GM12878 (cell line): ENCODE measurements around the gene EEFSEC. TPM values are rescaled to one million over a fixed set of nuclear protein-coding genes. Genes with fewer than 3 reads are reported as not detected.

Experiments used
- ATAC-seq: fragments of 200-7000 bp; cut with Tn5 transposase; 3 replicates; pipeline ENCODE4 v1.9.1; 2020; ENCODE audit warnings: mild to moderate bottlenecking, moderate library complexity
- BruUV-seq: library from RNA; stranded (reverse); fragments of 400-500 nt; replicated peaks from 2 replicates; lab custom pipeline; 2021; lab: Mats Ljungman, UMichigan
- CTCF ChIA-PET: fragments of 300-600 bp; sonication (Branson Sonifier 250); formaldehyde crosslinking; extraction: SDS; loops from one replicate; lab custom pipeline; 2021; ENCODE audit warnings: inconsistent platforms; lab: Yijun Ruan, JAX
- POLR2A ChIA-PET: fragments of 350-600 bp; formaldehyde crosslinking; extraction: SDS; loops from one replicate; lab custom pipeline; 2021; ENCODE audit warnings: inconsistent platforms; lab: Charles Lee
- RAD21 ChIA-PET: fragments of 300-600 bp; sonication (Branson Sonifier 250); formaldehyde crosslinking; loops from one replicate; lab custom pipeline; 2023; ENCODE audit warnings: antibody characterized with exemption; ENCODE audit not compliant: unreplicated experiment; lab: Charles Lee
- SMC1A ChIA-PET: fragments of 300-600 bp; sonication (Branson Sonifier 250); formaldehyde crosslinking; loops from one replicate; lab custom pipeline; 2023; ENCODE audit not compliant: unreplicated experiment, uncharacterized antibody; lab: Charles Lee
- DNase-seq: peaks from one replicate; pipeline ENCODE4 v3.0.0-alpha.2; 2011; ENCODE audit warnings: low read depth, low spot score
- FAIRE-seq: peaks from 3 replicates; lab custom pipeline; 2011; peaks lifted over from hg19 to GRCh38; lab: Jason Lieb, UNC
- H2AFZ ChIP-seq: 2 replicates; pipeline ENCODE4 v1.6.0; 2011; ENCODE audit warnings: low read depth, low read length, control low read depth; ENCODE audit not compliant: control insufficient read depth
- H3K27ac ChIP-seq: 2 replicates; pipeline ENCODE4 v1.5.1; 2011; ENCODE audit warnings: control low read depth; ENCODE audit not compliant: control insufficient read depth, insufficient read depth
- H3K27me3 ChIP-seq, 2 experiments: replicated peaks in 1 of 2; 2 replicates each; pipeline versions ENCODE4 v1.6.0 to v1.6.1; 2011; ENCODE audit warnings: low read length in 1 of 2; ENCODE audit not compliant: control insufficient read depth in 2 of 2, insufficient read depth in 2 of 2
- H3K36me3 ChIP-seq, 2 experiments: 2 replicates each; pipeline ENCODE4 v1.5.1; 2011; ENCODE audit warnings: low read length in 1 of 2; ENCODE audit not compliant: control insufficient read depth in 2 of 2, insufficient read depth in 2 of 2
- H3K4me1 ChIP-seq: 2 replicates; pipeline ENCODE4 v1.6.1; 2011; ENCODE audit warnings: mild to moderate bottlenecking, low read length, moderate library complexity, mixed read lengths; ENCODE audit not compliant: control insufficient read depth, insufficient read depth
- H3K4me2 ChIP-seq: 2 replicates; pipeline ENCODE4 v1.6.0; 2011; ENCODE audit warnings: control low read depth; ENCODE audit not compliant: control insufficient read depth, insufficient read depth
- H3K4me3 ChIP-seq: fragments of 200-600 bp; sonication (generic); 2 replicates; pipeline ENCODE4 v1.5.1; 2016
- H3K79me2 ChIP-seq: 2 replicates; pipeline ENCODE4 v1.6.0; 2011; ENCODE audit warnings: low read length; ENCODE audit not compliant: control insufficient read depth, insufficient read depth
- H3K9ac ChIP-seq: 2 replicates; pipeline ENCODE4 v1.8.0; 2011; ENCODE audit warnings: low read length, control low read depth, mixed read lengths; ENCODE audit not compliant: control insufficient read depth, insufficient read depth
- H3K9me3 ChIP-seq: replicated peaks from 3 replicates; pipeline ENCODE4 v1.5.1; 2011; ENCODE audit warnings: mild to moderate bottlenecking, low read length; ENCODE audit not compliant: control insufficient read depth, insufficient read depth
- H4K20me1 ChIP-seq: 2 replicates; pipeline ENCODE4 v1.6.0; 2011; ENCODE audit not compliant: control insufficient read depth, insufficient read depth
- ATF7 ChIP-seq: fragments of 450-650 bp; IDR thresholded peaks from 2 replicates; pipeline ENCODE4 v1.6.1; 2016; ENCODE audit warnings: low read depth, mild to moderate bottlenecking
- BCL11A ChIP-seq: IDR thresholded peaks from 2 replicates; pipeline ENCODE4 v1.6.1; 2011; ENCODE audit warnings: low read depth, low read length
- BHLHE40 ChIP-seq, 2 experiments: fragments of 450-650 bp in 1 of 2; IDR thresholded peaks; 2 replicates each; pipeline ENCODE4 v1.6.1; 2011 to 2017; ENCODE audit warnings: low read depth in 2 of 2, borderline replicate concordance in 1 of 2, improper control_type of control experiment in 1 of 2, low read length in 1 of 2, mild to moderate bottlenecking in 1 of 2
- CHD2 ChIP-seq: IDR thresholded peaks from 2 replicates; pipeline ENCODE4 v1.6.1; 2011; ENCODE audit warnings: low read depth, low read length, improper control_type of control experiment, borderline replicate concordance
- FOXM1 ChIP-seq: IDR thresholded peaks from 2 replicates; pipeline ENCODE4 v1.6.1; 2012; ENCODE audit warnings: low read depth, mild to moderate bottlenecking, inconsistent platforms, low read length, moderate library complexity
- HCFC1 ChIP-seq: fragments of 150-350 bp; IDR thresholded peaks from 2 replicates; pipeline ENCODE4 v1.6.1; 2014; ENCODE audit warnings: low read length
- IRF4 ChIP-seq: IDR thresholded peaks from 2 replicates; pipeline ENCODE4 v1.6.1; 2011; ENCODE audit warnings: low read depth, low read length
- NR2F1 ChIP-seq: fragments of 450-650 bp; conservative IDR thresholded peaks from 2 replicates; pipeline ENCODE4 v1.6.1; 2017; ENCODE audit warnings: mild to moderate bottlenecking
- POU2F2 ChIP-seq: IDR thresholded peaks from 3 replicates; pipeline ENCODE4 v1.6.1; 2011; ENCODE audit warnings: low read depth, mild to moderate bottlenecking, low read length, borderline replicate concordance
- SMC3 ChIP-seq: IDR thresholded peaks from 2 replicates; pipeline ENCODE4 v1.6.1; 2011; ENCODE audit warnings: low read length, improper control_type of control experiment, borderline replicate concordance
- SP1 ChIP-seq: IDR thresholded peaks from one replicate; pipeline ENCODE4 v1.6.1; 2011; ENCODE audit warnings: low read depth, low read length
- SPI1 ChIP-seq: IDR thresholded peaks from 2 replicates; pipeline ENCODE4 v1.6.1; 2011; ENCODE audit warnings: low read depth, mild to moderate bottlenecking, low read length, moderate library complexity, borderline replicate concordance; ENCODE audit not compliant: insufficient read depth
- YY1 ChIP-seq: IDR thresholded peaks from 2 replicates; pipeline ENCODE4 v1.6.1; 2011; ENCODE audit warnings: low read depth, mild to moderate bottlenecking, low read length
- ZSCAN29 ChIP-seq: fragments of 450-650 bp; IDR thresholded peaks from 2 replicates; pipeline ENCODE4 v1.6.1; 2017; ENCODE audit warnings: mild to moderate bottlenecking, moderate library complexity
- ZZZ3 ChIP-seq: IDR thresholded peaks from 2 replicates; pipeline ENCODE4 v1.6.1; 2011; ENCODE audit warnings: low read depth; ENCODE audit not compliant: control insufficient read depth, insufficient read length
- WGBS: methylation state at CpG from one replicate; pipeline ENCODE4 v1.1.6; 2016; ENCODE audit warnings: low lambda C conversion rate; ENCODE audit not compliant: insufficient replicate concordance, insufficient coverage; ENCODE audit errors: missing lambda C conversion rate; 5-methylcytosine and 5-hydroxymethylcytosine counted together
- in situ Hi-C: fragments of 300-500 bp; cut with MboI; formaldehyde crosslinking; loops from 9 replicates; pipeline ENCODE4 v1.14.3; 2018; ENCODE audit warnings: mixed read lengths
- intact Hi-C: fragments of 100-400 bp; cut with micrococcal nuclease; formaldehyde crosslinking; loops from one replicate; pipeline ENCODE4 v1.14.2; 2022; ENCODE audit not compliant: unreplicated experiment
- polyA plus RNA-seq, 11 experiments: library from polyadenylated mRNA; depleted of rRNA in 4 of 11; unstranded in 6 of 11; stranded (reverse) in 5 of 11; fragments of >200 nt; fragmentation: Nextera tagmentation in 4 of 11; fragmentation: Illumina TruSeq in 1 of 11; extraction: Ambion mirVana in 4 of 11; extraction: Trizol in 1 of 11; gene quantifications; 1 replicate in 1 of 11; 2 replicates in 10 of 11; pipeline versions ENCODE4 v1.2.1 to v1.2.3, GENCODE V29; 2011 to 2016; ENCODE audit warnings: inconsistent platforms in 2 of 11, missing spikeins in 2 of 11, low read depth in 1 of 11
- total RNA-seq, 4 experiments: library from RNA; depleted of rRNA in 3 of 4; stranded (reverse); fragments of >200 nt in 3 of 4; fragmentation: Illumina TruSeq in 1 of 4; extraction: Trizol in 1 of 4; gene quantifications; 2 replicates each; pipeline versions ENCODE4 v1.2.1 to v1.2.3, GENCODE V29; 2013 to 2021
- TF ChIP-seq, protein P1 (sequence below): fragments of 450-650 bp; IDR thresholded peaks from 2 replicates; pipeline ENCODE4 v1.6.1; 2016; ENCODE audit warnings: mild to moderate bottlenecking
- TF ChIP-seq, protein P2 (sequence below): IDR thresholded peaks from 2 replicates; pipeline ENCODE4 v1.6.1; 2011; ENCODE audit warnings: mild to moderate bottlenecking, low read depth, low read length, moderate library complexity; ENCODE audit not compliant: insufficient replicate concordance
- TF ChIP-seq, protein P3 (sequence below): IDR thresholded peaks from 2 replicates; pipeline ENCODE4 v1.6.1; 2012; ENCODE audit warnings: low read depth, low read length, improper control_type of control experiment

EEFSEC gene
- total and polyA plus RNA-seq, 10 of the 15 experiments (the other 5 are each of a cell fraction or from before 2014, with no cell fraction given), result 0.29 to 29.1 (median 16.1) TPM

DNA sequence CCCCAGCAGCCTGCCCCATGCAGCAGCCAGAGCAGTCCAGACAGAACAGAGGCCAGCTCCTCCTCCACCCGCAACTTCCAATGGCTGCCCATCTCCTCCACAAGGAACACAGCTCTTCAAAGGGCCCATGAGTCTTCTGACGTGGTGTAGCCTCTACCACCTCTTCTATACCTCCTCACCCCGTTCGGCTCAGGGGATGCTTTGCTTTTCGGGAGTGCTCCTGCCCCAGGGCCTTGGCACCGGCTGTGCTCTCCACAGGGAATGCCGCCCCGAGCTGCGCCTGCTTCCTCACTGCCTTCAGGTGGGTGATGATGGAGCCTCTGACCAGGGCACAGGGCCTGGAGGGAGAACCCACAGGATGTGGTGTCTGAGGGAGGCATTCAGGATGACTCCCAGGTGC, 298.8 kb downstream of the EEFSEC start:
- Histone ChIP-seq H3K9ac (no peak overlapping the region), H3K36me3 (no peaks in the 10 kb centered on the region), H3K27me3 (peaks cover 3 to 5% of the 10 kb centered on the region in 2 experiments; a peak in 3 of 4 replicates), H3K4me3 (no peak overlapping the region), H3K27ac (no peak overlapping the region), H3K9me3 (no peaks in the 10 kb centered on the region; the same call in 2 of the 3 replicates), H2AFZ (no peak overlapping the region), H3K79me2 (no peaks in the 10 kb centered on the region), H3K4me2 (no peak overlapping the region), H4K20me1 (no peaks in the 10 kb centered on the region), H3K4me1 (peaks cover 12% of the 10 kb centered on the region)
- ChIA-PET CTCF (no interaction called here), POLR2A (no interaction called here), RAD21 (no interaction called here), SMC1A (no interaction called here)
- ATAC-seq (no peak), DNase-seq (no peak), FAIRE-seq (no peak)
- BruUV-seq, result no TSS peak
- no peak for TF ChIP-seq IRF4
- TF ChIP-seq POU2F2, result no peak
- TF ChIP-seq SPI1, result no peak
- no peak for TF ChIP-seq ATF7
- TF ChIP-seq HCFC1, result no peak
- no peak for TF ChIP-seq YY1
- no peak for TF ChIP-seq CHD2
- TF ChIP-seq ZZZ3, result no peak
- no peak for TF ChIP-seq FOXM1
- in situ Hi-C loops, result no loop called here
- intact Hi-C loops, result no loop called here
- 60% methylated on average over 9 of the region's 9 CpGs for WGBS

DNA sequence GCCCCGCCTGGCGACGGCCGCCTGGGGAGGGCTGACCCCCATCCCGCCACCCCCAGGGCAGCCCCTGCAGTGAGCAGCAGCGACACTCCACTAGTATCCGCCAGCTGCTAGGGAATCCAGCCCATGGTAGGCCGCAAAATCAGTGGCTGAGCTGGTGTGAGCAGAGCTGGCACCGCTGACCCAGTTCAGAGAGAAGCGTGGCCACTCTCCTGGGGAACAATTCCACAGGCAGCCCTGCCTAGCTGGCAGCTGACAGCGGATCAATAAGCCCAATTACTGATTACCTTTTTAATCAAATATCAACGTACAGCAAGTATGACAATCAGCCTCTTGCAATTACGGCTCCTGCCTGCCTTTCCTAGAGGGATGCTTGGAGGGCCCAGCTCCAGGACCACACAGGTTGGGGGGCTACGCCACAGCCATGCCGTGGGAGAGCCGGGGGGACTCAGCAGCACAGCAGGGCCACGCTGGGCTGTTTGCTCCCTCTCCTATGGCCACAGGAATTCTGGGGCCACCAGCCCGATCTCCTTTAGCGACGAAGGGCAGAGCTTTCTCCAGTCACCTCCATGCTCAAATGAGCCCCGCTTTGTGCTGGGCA, 299.5 kb downstream of the EEFSEC start:
- SMC1A ChIA-PET, result no interaction called here
- Histone ChIP-seq H3K36me3 (no peaks in the 10 kb centered on the region), H3K9ac (no peak overlapping the region), H3K4me3 (no peak overlapping the region), H3K27ac (no peak overlapping the region), H3K79me2 (no peaks in the 10 kb centered on the region), H3K27me3 (peaks cover 3 to 5% of the 10 kb centered on the region in 2 experiments; a peak in 3 of 4 replicates), H4K20me1 (no peaks in the 10 kb centered on the region), H3K4me2 (no peak overlapping the region), H3K9me3 (no peaks in the 10 kb centered on the region; the same call in 2 of the 3 replicates), H2AFZ (no peak overlapping the region), H3K4me1 (peaks cover 8% of the 10 kb centered on the region)
- no peak for DNase-seq
- POLR2A ChIA-PET, result no interaction called here
- BruUV-seq, result no TSS peak
- FAIRE-seq, result no peak
- ATAC-seq, result no peak
- RAD21 ChIA-PET, result no interaction called here
- CTCF ChIA-PET, result no interaction called here
- 46% methylated on average over 21 of the region's 21 CpGs for WGBS
- in situ Hi-C loops (no loop called here), intact Hi-C loops (no loop called here)
- TF ChIP-seq BHLHE40 (IDR thresholded peaks at IDR 0.05; ENCODE audit: borderline replicate concordance in 1 of 2, low read depth in 2 of 2, low read length in 1 of 2) (no peak), ZSCAN29 (no peak), SMC3 (no peak), SPI1 (no peak), BCL11A (no peak), FOXM1 (no peak), SP1 (no peak), NR2F1 (no peak)
- TF ChIP-seq, protein P1, sequence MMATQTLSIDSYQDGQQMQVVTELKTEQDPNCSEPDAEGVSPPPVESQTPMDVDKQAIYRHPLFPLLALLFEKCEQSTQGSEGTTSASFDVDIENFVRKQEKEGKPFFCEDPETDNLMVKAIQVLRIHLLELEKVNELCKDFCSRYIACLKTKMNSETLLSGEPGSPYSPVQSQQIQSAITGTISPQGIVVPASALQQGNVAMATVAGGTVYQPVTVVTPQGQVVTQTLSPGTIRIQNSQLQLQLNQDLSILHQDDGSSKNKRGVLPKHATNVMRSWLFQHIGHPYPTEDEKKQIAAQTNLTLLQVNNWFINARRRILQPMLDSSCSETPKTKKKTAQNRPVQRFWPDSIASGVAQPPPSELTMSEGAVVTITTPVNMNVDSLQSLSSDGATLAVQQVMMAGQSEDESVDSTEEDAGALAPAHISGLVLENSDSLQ, result no peak
- TF ChIP-seq, protein P2, sequence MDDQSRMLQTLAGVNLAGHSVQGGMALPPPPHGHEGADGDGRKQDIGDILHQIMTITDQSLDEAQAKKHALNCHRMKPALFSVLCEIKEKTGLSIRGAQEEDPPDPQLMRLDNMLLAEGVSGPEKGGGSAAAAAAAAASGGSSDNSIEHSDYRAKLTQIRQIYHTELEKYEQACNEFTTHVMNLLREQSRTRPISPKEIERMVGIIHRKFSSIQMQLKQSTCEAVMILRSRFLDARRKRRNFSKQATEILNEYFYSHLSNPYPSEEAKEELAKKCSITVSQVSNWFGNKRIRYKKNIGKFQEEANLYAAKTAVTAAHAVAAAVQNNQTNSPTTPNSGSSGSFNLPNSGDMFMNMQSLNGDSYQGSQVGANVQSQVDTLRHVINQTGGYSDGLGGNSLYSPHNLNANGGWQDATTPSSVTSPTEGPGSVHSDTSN, result no peak
- TF ChIP-seq, protein P3, sequence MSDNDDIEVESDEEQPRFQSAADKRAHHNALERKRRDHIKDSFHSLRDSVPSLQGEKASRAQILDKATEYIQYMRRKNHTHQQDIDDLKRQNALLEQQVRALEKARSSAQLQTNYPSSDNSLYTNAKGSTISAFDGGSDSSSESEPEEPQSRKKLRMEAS, result no peak
